CD4-positive, CD25-positive, alpha-beta regulatory T cell (primary cell): ENCODE measurements around the gene IRX2. TPM values are rescaled to one million over a fixed set of nuclear protein-coding genes. Genes with fewer than 3 reads are reported as not detected.

Source experiments
- ATAC-seq, 2 donors: fragments of 150-1000 bp; cut with Tn5 transposase; one replicate each; pipeline ENCODE4 v1.10.0; 2021; ENCODE audit warnings: low read depth in 2 of 2, moderate number of reproducible peaks in 2 of 2, moderate library complexity in 1 of 2
- DNase-seq, 3 donors: peaks; one replicate each; pipeline versions ENCODE4 v3.0.0 to v3.0.0-alpha.2; 2012 to 2022; ENCODE audit warnings: mixed read lengths in 1 of 3
- H3K27ac ChIP-seq: one replicate; pipeline ENCODE4 v1.7.0; 2013; ENCODE audit warnings: mild to moderate bottlenecking, low read length; ENCODE audit not compliant: insufficient read depth, poor library complexity, severe bottlenecking
- H3K27me3 ChIP-seq: one replicate; pipeline ENCODE4 v1.7.0; 2013; ENCODE audit warnings: low read length; ENCODE audit not compliant: control insufficient read depth, insufficient read depth
- H3K36me3 ChIP-seq: one replicate; pipeline ENCODE4 v1.7.0; 2013; ENCODE audit warnings: mild to moderate bottlenecking, low read length, moderate library complexity; ENCODE audit not compliant: control insufficient read depth, insufficient read depth
- H3K4me1 ChIP-seq: 2 replicates; pipeline ENCODE4 v1.7.0; 2013; ENCODE audit warnings: mild to moderate bottlenecking, low read length; ENCODE audit not compliant: insufficient read depth, control insufficient read depth, poor library complexity, severe bottlenecking
- H3K4me3 ChIP-seq: one replicate; pipeline ENCODE4 v1.7.0; 2013; ENCODE audit warnings: low read depth, mild to moderate bottlenecking, low read length, moderate library complexity
- H3K9me3 ChIP-seq, 2 experiments: 1 replicate in 1 of 2; 2 replicates in 1 of 2; pipeline ENCODE4 v1.7.0; 2013; ENCODE audit warnings: low read length in 2 of 2, mild to moderate bottlenecking in 1 of 2, moderate library complexity in 1 of 2; ENCODE audit not compliant: control insufficient read depth in 2 of 2
- H3K27ac Mint-ChIP-seq, 3 donors: one replicate each; pipeline ENCODE4 v1.8.0; 2020 to 2022; ENCODE audit warnings: mild to moderate bottlenecking in 3 of 3, mixed read lengths in 3 of 3, moderate library complexity in 2 of 3
- H3K27me3 Mint-ChIP-seq: one replicate; pipeline ENCODE4 v1.8.0; 2022; ENCODE audit warnings: mild to moderate bottlenecking, mixed read lengths
- H3K36me3 Mint-ChIP-seq: one replicate; pipeline ENCODE4 v1.8.0; 2020; ENCODE audit warnings: mixed read lengths
- H3K4me1 Mint-ChIP-seq, 4 donors: one replicate each; pipeline ENCODE4 v1.8.0; 2020 to 2022; ENCODE audit warnings: mixed read lengths in 4 of 4, mild to moderate bottlenecking in 1 of 4
- H3K4me3 Mint-ChIP-seq, 4 donors: one replicate each; pipeline ENCODE4 v1.8.0; 2020 to 2022; ENCODE audit warnings: mild to moderate bottlenecking in 4 of 4, mixed read lengths in 4 of 4, moderate library complexity in 3 of 4
- H3K9me3 Mint-ChIP-seq, 7 donors: one replicate each; pipeline ENCODE4 v1.8.0; 2020 to 2022; ENCODE audit warnings: mixed read lengths in 7 of 7, mild to moderate bottlenecking in 3 of 7, moderate library complexity in 2 of 7
- polyA plus RNA-seq, 4 donors: library from polyadenylated mRNA; unstranded; fragments of 300-500 nt; fragmentation: Illumina TruSeq; gene quantifications; one replicate each; pipeline ENCODE4 v1.2.3, GENCODE V29; 2021
- total RNA-seq: library from RNA; stranded (reverse); gene quantifications from one replicate; pipeline ENCODE4 v1.2.3, GENCODE V29; 2022

IRX2 gene
- total and polyA plus RNA-seq, 5 donors from 2014 or later = not detected

GRCh38 chr5:2715856-2716255 lies 35.6 kb downstream of the IRX2 start:
- Mint-ChIP-seq H3K4me3 (no peak overlapping the region), H3K4me1 (no peaks in the 10 kb centered on the region), H3K9me3 (peaks cover 0 to 9% (median 0%) of the 10 kb centered on the region in 7 donors), H3K27ac (no peak overlapping the region), H3K27me3 (no peaks in the 10 kb centered on the region), H3K36me3 (no peaks in the 10 kb centered on the region)
- no peaks in the 10 kb centered on the region for H3K9me3 ChIP-seq
- H3K4me1 ChIP-seq = no peaks in the 10 kb centered on the region
- no peak for ATAC-seq
- H3K27ac ChIP-seq = no peak overlapping the region
- H3K36me3 ChIP-seq = no peaks in the 10 kb centered on the region
- DNase-seq = no peak
- H3K27me3 ChIP-seq = no peaks in the 10 kb centered on the region
- no peak overlapping the region for H3K4me3 ChIP-seq

- Histone ChIP-seq H3K9me3 (no peaks in the 10 kb centered on the region), H3K4me3 (no peak overlapping the region), H3K4me1 (no peaks in the 10 kb centered on the region), H3K36me3 (no peaks in the 10 kb centered on the region), H3K27me3 (no peaks in the 10 kb centered on the region), H3K27ac (no peak overlapping the region)
- Mint-ChIP-seq H3K4me3 (no peak overlapping the region), H3K27me3 (no peaks in the 10 kb centered on the region), H3K9me3 (peaks cover 0 to 9% (median 0%) of the 10 kb centered on the region in 7 donors), H3K4me1 (no peaks in the 10 kb centered on the region), H3K27ac (no peak overlapping the region), H3K36me3 (no peaks in the 10 kb centered on the region)
- DNase-seq (no peak), ATAC-seq (no peak)
Observed at GRCh38 chr5:2714805-2715204, 36.7 kb downstream of the IRX2 start.

- Histone ChIP-seq H3K36me3 (no peaks in the 10 kb centered on the region), H3K27me3 (no peaks in the 10 kb centered on the region), H3K9me3 (no peaks in the 10 kb centered on the region), H3K4me1 (no peaks in the 10 kb centered on the region), H3K4me3 (no peak overlapping the region), H3K27ac (no peak overlapping the region)
- Mint-ChIP-seq H3K4me1 (no peaks in the 10 kb centered on the region), H3K27me3 (no peaks in the 10 kb centered on the region), H3K27ac (no peak overlapping the region), H3K4me3 (no peak overlapping the region), H3K36me3 (no peaks in the 10 kb centered on the region), H3K9me3 (peaks cover 0 to 9% (median 0%) of the 10 kb centered on the region in 7 donors)
- DNase-seq (no peak), ATAC-seq (no peak)
Observed at GRCh38 chr5:2714026-2714425, 37.5 kb downstream of the IRX2 start.

GRCh38 chr5:2711446-2712425 lies 39.7 kb downstream of the IRX2 start:
- no peak for DNase-seq

GRCh38 chr5:2710910-2711309 lies 40.6 kb downstream of the IRX2 start:
- Histone ChIP-seq H3K27ac (no peak overlapping the region), H3K4me1 (no peaks in the 10 kb centered on the region), H3K9me3 (no peaks in the 10 kb centered on the region), H3K36me3 (no peaks in the 10 kb centered on the region), H3K27me3 (no peaks in the 10 kb centered on the region), H3K4me3 (no peak overlapping the region)
- ATAC-seq (no peak), DNase-seq (no peak)
- no peaks in the 10 kb centered on the region for H3K4me1 Mint-ChIP-seq
- H3K27ac Mint-ChIP-seq = no peak overlapping the region
- H3K27me3 Mint-ChIP-seq = no peaks in the 10 kb centered on the region
- H3K4me3 Mint-ChIP-seq = no peak overlapping the region
- peaks cover 0 to 5% (median 0%) of the 10 kb centered on the region in 7 donors for H3K9me3 Mint-ChIP-seq
- H3K36me3 Mint-ChIP-seq = no peaks in the 10 kb centered on the region

More at GRCh38 chr5:2711446-2712425, 39.7 kb downstream of the IRX2 start:
- Histone ChIP-seq H3K36me3 (no peaks in the 10 kb centered on the region), H3K27me3 (no peaks in the 10 kb centered on the region), H3K9me3 (no peaks in the 10 kb centered on the region), H3K4me1 (no peaks in the 10 kb centered on the region), H3K27ac (no peak overlapping the region), H3K4me3 (no peak overlapping the region)
- Mint-ChIP-seq H3K9me3 (peaks cover 0 to 5% (median 0%) of the 10 kb centered on the region in 7 donors), H3K4me1 (no peaks in the 10 kb centered on the region), H3K27me3 (no peaks in the 10 kb centered on the region), H3K27ac (no peak overlapping the region), H3K4me3 (no peak overlapping the region), H3K36me3 (no peaks in the 10 kb centered on the region)
- ATAC-seq = no peak

- H3K9me3 Mint-ChIP-seq = peaks cover 0 to 4% (median 0%) of the 10 kb centered on the region in 7 donors
- ATAC-seq = no peak
- H3K4me1 Mint-ChIP-seq = no peaks in the 10 kb centered on the region
- H3K27ac Mint-ChIP-seq = no peak overlapping the region
- Histone ChIP-seq H3K36me3 (no peaks in the 10 kb centered on the region), H3K27me3 (no peaks in the 10 kb centered on the region), H3K9me3 (no peaks in the 10 kb centered on the region), H3K4me1 (no peaks in the 10 kb centered on the region), H3K4me3 (no peak overlapping the region), H3K27ac (no peak overlapping the region)
- no peaks in the 10 kb centered on the region for H3K27me3 Mint-ChIP-seq
- H3K4me3 Mint-ChIP-seq = no peak overlapping the region
- DNase-seq = no peak
- H3K36me3 Mint-ChIP-seq = no peaks in the 10 kb centered on the region
Observed at GRCh38 chr5:2709976-2710689, 41.3 kb downstream of the IRX2 start.

GRCh38 chr5:2708751-2709150 lies 42.7 kb downstream of the IRX2 start:
- Histone ChIP-seq H3K27ac (no peak overlapping the region), H3K27me3 (no peaks in the 10 kb centered on the region), H3K4me1 (no peaks in the 10 kb centered on the region), H3K4me3 (no peak overlapping the region), H3K36me3 (no peaks in the 10 kb centered on the region), H3K9me3 (no peaks in the 10 kb centered on the region)
- no peak overlapping the region for H3K27ac Mint-ChIP-seq
- H3K4me3 Mint-ChIP-seq = no peak overlapping the region
- no peaks in the 10 kb centered on the region for H3K27me3 Mint-ChIP-seq
- no peaks in the 10 kb centered on the region for H3K36me3 Mint-ChIP-seq
- no peaks in the 10 kb centered on the region for H3K4me1 Mint-ChIP-seq
- peaks cover 0 to 3% (median 0%) of the 10 kb centered on the region in 7 donors for H3K9me3 Mint-ChIP-seq
- DNase-seq (no peak), ATAC-seq (no peak)
